ENCODE results near the gene PAPPA2.

- TF ChIP-seq CTCF (IDR thresholded peaks at IDR 0.05; ENCODE audit: low read length) = no peak
- no peak for TF ChIP-seq EZH2 (IDR thresholded peaks at IDR 0.05; ENCODE audit: borderline replicate concordance, low read length)
Observed at GRCh38 chr1:176603696-176604095, 140.7 kb downstream of the PAPPA2 start.
